Ovary (tissue), 9 donors: ENCODE results near the gene NAV2. TPM values are rescaled to one million over a fixed set of nuclear protein-coding genes. Genes with fewer than 3 reads are reported as not detected.

ENCODE experiments used
- DNase-seq, 5 donors: peaks; one replicate each; pipeline ENCODE4 v3.0.0-alpha.2; 2019 to 2020
- H3K27ac ChIP-seq, 2 donors: fragments of 200-600 bp; one replicate each; pipeline versions ENCODE4 v1.5.1 to v1.8.0; 2019 to 2022
- H3K27me3 ChIP-seq: fragments of 200-600 bp; one replicate; pipeline ENCODE4 v1.8.0; 2022
- H3K36me3 ChIP-seq: fragments of 200-600 bp; sonication (generic); one replicate; pipeline ENCODE4 v1.5.1; 2019
- H3K4me1 ChIP-seq: one replicate; pipeline ENCODE4 v1.8.1; 2013; ENCODE audit warnings: mild to moderate bottlenecking, moderate library complexity; ENCODE audit not compliant: insufficient read depth
- H3K4me3 ChIP-seq: fragments of 200-600 bp; sonication (generic); one replicate; pipeline ENCODE4 v1.5.1; 2017
- H3K9me3 ChIP-seq, 2 donors: fragments of 200-600 bp in 1 of 2; sonication (generic) in 1 of 2; one replicate each; pipeline versions ENCODE4 v1.5.1 to v1.8.1; 2013 to 2019; ENCODE audit warnings: mild to moderate bottlenecking in 1 of 2, moderate library complexity in 1 of 2
- CTCF ChIP-seq, 3 donors: fragments of 450-650 bp in 2 of 3; fragments of 200-600 bp in 1 of 3; IDR thresholded peaks; one replicate each; pipeline versions ENCODE4 v1.5.1 to v1.8.0; 2016 to 2022; ENCODE audit warnings: antibody characterized with exemption in 3 of 3, mild to moderate bottlenecking in 1 of 3
- EP300 ChIP-seq: sonication (generic); formaldehyde crosslinking; IDR thresholded peaks from one replicate; pipeline ENCODE4 v1.6.1; 2017; ENCODE audit warnings: antibody characterized with exemption
- POLR2A ChIP-seq: fragments of 450-650 bp; IDR thresholded peaks from one replicate; pipeline ENCODE4 v1.6.1; 2017; ENCODE audit warnings: antibody characterized with exemption, mild to moderate bottlenecking, moderate library complexity
- WGBS, 3 donors: extraction: QIAGEN DNeasy Blood & Tissue Kit in 1 of 3; methylation state at CpG; one replicate each; pipeline versions ENCODE4 v1.1.5 to v1.1.7; 2013 to 2017; 5-methylcytosine and 5-hydroxymethylcytosine counted together
- intact Hi-C, 4 donors: fragments of 100-400 bp; cut with DNase I; formaldehyde crosslinking; loops; one replicate each; pipeline versions ENCODE4 v1.11.0 to v1.15.1; 2022 to 2023
- polyA plus RNA-seq, 2 donors: library from polyadenylated mRNA; stranded (reverse); fragments of 200-250 nt in 1 of 2; fragments of 350-450 nt in 1 of 2; fragmentation: Illumina TruSeq in 1 of 2; extraction: RNeasy Lipid Tissue Mini Kit (QIAGEN cat#74804) in 1 of 2; gene quantifications; one replicate each; pipeline ENCODE4 v1.2.3, GENCODE V29; 2013 to 2014
- total RNA-seq, 7 donors: library from RNA; depleted of rRNA in 2 of 7; stranded (reverse); fragments of >200 nt in 2 of 7; fragmentation: NEBNext Ultra II Directional in 3 of 7; extraction: Animal tissue kit (Norgen Biotek cat#: 25700) in 3 of 7; gene quantifications; one replicate each; pipeline versions ENCODE4 v1.1.0 to v1.2.4, GENCODE V29; 2016 to 2023
- donor health status: DM: no; HTN: no; CAD: no; lungs with moderate emphysema.
- donor health status: DM: no; HTN: no; CAD: no.
- donor health status: Bipolar disorder and iron deficiency.
- donor health status: DM: yes; HTN: yes; CAD: no.
- donor health status: DM: no; HTN: no; CAD: no.
- donor health status: DM: yes; HTN: yes; CAD: no.

The NAV2 gene
- total and polyA plus RNA-seq, 9 donors, result 2.9 to 14.1 (median 7.8) TPM

GRCh38 chr11:19931141-19931770 lies 218.6 kb downstream of the NAV2 start:
- Histone ChIP-seq H3K36me3 (no peaks in the 10 kb centered on the region), H3K27ac (peak overlapping the region; percentile 67 to 76), H3K27me3 (no peaks in the 10 kb centered on the region), H3K4me3 (no peak overlapping the region), H3K9me3 (no peaks in the 10 kb centered on the region), H3K4me1 (peaks cover 24% of the 10 kb centered on the region)
- intact Hi-C loops, result no loop called here
- peak in 4 of 5 donors; percentile 29 to 51 (median 44) for DNase-seq
- TF ChIP-seq POLR2A (no peak), EP300 (no peak), CTCF (IDR thresholded peaks at IDR 0.05) (no peak)
- 7 to 14% (median 8%) methylated on average over 14 of the region's 14 CpGs for WGBS, 3 donors

GRCh38 chr11:19931771-19932369 lies 219.2 kb downstream of the NAV2 start:
- H3K27ac ChIP-seq, result peak overlapping the region in 1 of 2 donors; percentile 76
- no peak for TF ChIP-seq EP300
- no peak for TF ChIP-seq CTCF (IDR thresholded peaks at IDR 0.05)
- TF ChIP-seq POLR2A, result no peak
- 7 to 13% (median 9%) methylated on average over 7 of the region's 7 CpGs for WGBS, 3 donors

GRCh38 chr11:19933132-19933735 lies 220.6 kb downstream of the NAV2 start:
- no peak for DNase-seq
- H3K27me3 ChIP-seq, result no peaks in the 10 kb centered on the region
- H3K4me3 ChIP-seq, result no peak overlapping the region
- WGBS, 3 donors, result 83 to 86% (median 85%) methylated on average over 20 of the region's 20 CpGs
- H3K36me3 ChIP-seq, result no peaks in the 10 kb centered on the region
- no peak overlapping the region for H3K27ac ChIP-seq
- intact Hi-C loops, result no loop called here
- peaks cover 16% of the 10 kb centered on the region for H3K4me1 ChIP-seq
- no peaks in the 10 kb centered on the region for H3K9me3 ChIP-seq
- TF ChIP-seq POLR2A (no peak), CTCF (IDR thresholded peaks at IDR 0.05) (no peak), EP300 (no peak)

More at GRCh38 chr11:19931771-19932369, 219.2 kb downstream of the NAV2 start:
- H3K4me1 ChIP-seq, result peaks cover 20% of the 10 kb centered on the region
- no peaks in the 10 kb centered on the region for H3K27me3 ChIP-seq
- H3K9me3 ChIP-seq, result no peaks in the 10 kb centered on the region
- no peaks in the 10 kb centered on the region for H3K36me3 ChIP-seq
- H3K4me3 ChIP-seq, result no peak overlapping the region
- peak; percentile 41 to 58 (median 48) for DNase-seq
- intact Hi-C loops, result no loop called here

- intact Hi-C loops, result no loop called here
- TF ChIP-seq POLR2A, result no peak
- TF ChIP-seq EP300, result no peak
- TF ChIP-seq CTCF (IDR thresholded peaks at IDR 0.05), result no peak
- whole genome bisulfite sequencing, 3 donors, result 19 to 54% (median 35%) methylated on average over 11 to 12 of the region's 12 CpGs
- H3K4me1 ChIP-seq, result peaks cover 16% of the 10 kb centered on the region
- H3K27ac ChIP-seq, result no peak overlapping the region
- no peak for DNase-seq
- H3K9me3 ChIP-seq, result no peaks in the 10 kb centered on the region
- no peaks in the 10 kb centered on the region for H3K36me3 ChIP-seq
- no peak overlapping the region for H3K4me3 ChIP-seq
- H3K27me3 ChIP-seq, result no peaks in the 10 kb centered on the region
These were observed 221.3 kb downstream of the NAV2 start for GRCh38 chr11:19933801-19934488.
